Cardiac fibroblast (primary cell): ENCODE measurements around the gene SF3B2.
"Not testable (repeated sequence)": the region's sequence is repeated elsewhere in the genome, so short reads cannot be mapped to it uniquely, and the experiment has no call there.

Experiments
- DNase-seq, 2 donors: peaks; one replicate each; pipeline versions ENCODE4 v3.0.0 to v3.0.0-alpha.2; 2010; ENCODE audit warnings: low read depth in 2 of 2
- H3K4me3 ChIP-seq, 2 donors: replicated peaks in 1 of 2; 1 replicate in 1 of 2; 2 replicates in 1 of 2; pipeline ENCODE4 v1.5.1; 2011; ENCODE audit warnings: low read depth in 2 of 2, low read length in 2 of 2, mild to moderate bottlenecking in 2 of 2, moderate library complexity in 1 of 2
- TF ChIP-seq, protein P1 (sequence below): IDR thresholded peaks from one replicate; pipeline ENCODE4 v1.5.1; 2011; ENCODE audit warnings: low read depth, mild to moderate bottlenecking, low read length, inconsistent platforms

The SF3B2 gene

DNA sequence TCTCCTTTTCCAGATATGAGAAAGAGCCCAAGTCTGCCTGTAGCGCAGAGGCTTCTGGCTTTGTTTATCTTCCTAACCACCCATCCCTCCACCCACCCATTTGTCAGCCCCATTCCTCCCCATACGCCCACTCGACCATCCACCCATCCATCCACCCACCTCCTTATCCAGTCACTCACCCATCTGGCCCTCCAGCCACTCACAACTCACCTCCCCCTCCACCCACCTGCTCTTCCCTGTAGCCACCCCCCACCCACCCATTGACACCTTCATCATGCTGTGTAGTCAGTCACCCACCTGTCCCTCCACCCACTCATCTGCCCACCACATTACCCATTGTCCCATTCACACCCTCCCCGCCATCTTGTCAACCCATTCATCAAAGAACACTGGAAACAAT lies 34.8 kb upstream of the SF3B2 start:
- no peak for DNase-seq
- H3K4me3 ChIP-seq, result no peak overlapping the region
- TF ChIP-seq, protein P1, sequence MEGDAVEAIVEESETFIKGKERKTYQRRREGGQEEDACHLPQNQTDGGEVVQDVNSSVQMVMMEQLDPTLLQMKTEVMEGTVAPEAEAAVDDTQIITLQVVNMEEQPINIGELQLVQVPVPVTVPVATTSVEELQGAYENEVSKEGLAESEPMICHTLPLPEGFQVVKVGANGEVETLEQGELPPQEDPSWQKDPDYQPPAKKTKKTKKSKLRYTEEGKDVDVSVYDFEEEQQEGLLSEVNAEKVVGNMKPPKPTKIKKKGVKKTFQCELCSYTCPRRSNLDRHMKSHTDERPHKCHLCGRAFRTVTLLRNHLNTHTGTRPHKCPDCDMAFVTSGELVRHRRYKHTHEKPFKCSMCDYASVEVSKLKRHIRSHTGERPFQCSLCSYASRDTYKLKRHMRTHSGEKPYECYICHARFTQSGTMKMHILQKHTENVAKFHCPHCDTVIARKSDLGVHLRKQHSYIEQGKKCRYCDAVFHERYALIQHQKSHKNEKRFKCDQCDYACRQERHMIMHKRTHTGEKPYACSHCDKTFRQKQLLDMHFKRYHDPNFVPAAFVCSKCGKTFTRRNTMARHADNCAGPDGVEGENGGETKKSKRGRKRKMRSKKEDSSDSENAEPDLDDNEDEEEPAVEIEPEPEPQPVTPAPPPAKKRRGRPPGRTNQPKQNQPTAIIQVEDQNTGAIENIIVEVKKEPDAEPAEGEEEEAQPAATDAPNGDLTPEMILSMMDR, result no peak

DNA sequence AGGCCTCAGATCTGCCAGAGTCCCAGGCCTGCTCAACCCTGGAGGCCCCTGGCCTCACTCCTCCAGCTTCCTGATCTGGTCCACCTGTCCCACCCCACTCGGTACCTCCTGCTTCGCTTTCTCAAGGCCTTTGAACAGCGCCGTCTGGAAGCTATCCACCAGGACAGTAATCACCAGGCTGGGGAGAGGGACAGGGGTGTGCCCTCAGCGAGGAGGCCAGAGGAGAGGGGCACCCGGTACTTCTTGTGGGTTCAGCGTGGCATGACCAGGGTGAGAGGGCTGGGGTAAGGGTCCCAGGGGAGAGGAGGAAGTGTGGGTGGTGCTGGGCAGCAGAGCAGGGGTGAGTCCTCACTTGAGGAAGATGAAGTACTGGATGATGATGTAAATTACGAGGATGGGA lies 32.0 kb upstream of the SF3B2 start:
- H3K4me3 ChIP-seq, result no peak overlapping the region
- DNase-seq, result no peak

DNA sequence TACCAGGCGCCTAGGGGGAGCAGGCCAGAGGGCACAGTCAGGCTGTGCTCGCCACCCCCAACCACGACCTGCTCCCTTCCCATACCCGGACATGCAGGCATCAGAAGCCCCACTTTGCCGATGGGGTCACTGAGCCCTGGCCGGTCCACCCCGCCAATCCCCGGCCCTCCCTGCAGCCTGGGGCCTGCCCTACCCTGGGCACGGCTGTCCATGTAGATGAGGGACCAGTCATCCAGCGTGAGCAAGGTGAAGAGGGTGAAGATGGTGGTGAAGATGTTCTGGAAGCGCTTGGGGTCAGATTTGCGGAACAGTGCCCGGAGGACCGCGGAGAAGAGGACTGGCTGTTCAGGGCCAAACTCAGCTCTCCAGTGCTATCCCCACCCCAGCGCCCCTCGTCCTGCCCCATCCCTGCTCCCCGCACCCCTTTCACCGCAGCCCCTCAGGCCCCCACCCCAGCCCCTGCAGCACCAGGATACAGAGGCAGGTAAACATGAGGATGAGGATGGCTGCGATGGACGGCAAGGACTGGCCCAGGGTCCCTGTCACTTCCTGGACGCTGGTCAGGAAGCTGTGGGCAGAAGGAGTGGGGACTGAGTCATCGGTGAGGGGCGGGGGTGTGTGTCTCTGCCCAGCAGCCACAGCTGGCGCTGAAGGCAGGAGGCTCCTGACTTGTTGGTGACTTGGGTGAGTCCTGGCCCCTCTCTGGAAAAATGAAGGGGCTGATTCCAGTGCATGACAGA lies 31.4 kb upstream of the SF3B2 start:
- TF ChIP-seq, protein P1, result no peak
- no peak overlapping the region for H3K4me3 ChIP-seq
- DNase-seq, result peak; percentile 69 to 74

More for the DNA sequence above, 32.0 kb upstream of the SF3B2 start:
- TF ChIP-seq, protein P1, result no peak

DNA sequence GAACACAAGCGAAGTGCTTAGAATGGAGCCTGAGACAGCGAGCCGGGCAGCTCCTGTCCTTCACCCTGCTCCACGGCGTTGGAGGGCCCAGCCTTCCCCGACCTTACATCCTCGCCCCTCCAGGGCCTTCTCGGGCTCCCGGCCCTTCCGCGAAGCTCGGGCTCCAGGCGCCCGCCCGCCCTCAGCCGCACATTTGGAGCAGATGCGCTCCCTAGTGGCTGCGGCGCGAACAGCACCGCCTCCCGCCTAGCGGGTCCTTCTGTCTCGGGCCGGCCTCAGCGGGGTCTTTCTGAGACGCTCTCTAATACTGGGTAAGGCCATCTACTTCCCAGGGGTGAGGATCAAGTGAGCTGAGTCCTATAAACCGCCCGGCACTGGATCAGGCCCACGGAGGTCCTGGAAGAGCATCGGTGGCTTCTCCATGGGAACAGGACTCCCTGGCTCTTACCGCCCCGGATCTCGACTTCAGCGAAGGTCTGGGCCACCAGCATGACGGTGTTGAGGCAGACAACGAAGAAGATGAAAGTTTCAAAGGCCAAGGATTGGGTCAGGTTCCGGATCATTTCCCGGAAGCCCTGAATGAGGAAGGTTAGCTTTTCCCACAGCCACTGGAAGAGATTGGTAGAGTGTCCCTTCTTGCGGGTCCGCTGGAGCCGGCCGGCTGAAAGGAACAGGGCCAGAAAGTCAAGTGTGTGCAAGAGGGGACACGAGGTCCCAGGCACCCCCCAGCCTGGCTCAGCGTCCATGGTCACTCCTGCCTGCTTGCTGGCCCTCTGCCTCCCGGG lies 29.6 kb upstream of the SF3B2 start:
- TF ChIP-seq, protein P1, result peak; percentile 95
- peak; percentile 68 to 69 for DNase-seq
- peak overlapping the region in 1 of 2 donors; percentile 7 for H3K4me3 ChIP-seq

DNA sequence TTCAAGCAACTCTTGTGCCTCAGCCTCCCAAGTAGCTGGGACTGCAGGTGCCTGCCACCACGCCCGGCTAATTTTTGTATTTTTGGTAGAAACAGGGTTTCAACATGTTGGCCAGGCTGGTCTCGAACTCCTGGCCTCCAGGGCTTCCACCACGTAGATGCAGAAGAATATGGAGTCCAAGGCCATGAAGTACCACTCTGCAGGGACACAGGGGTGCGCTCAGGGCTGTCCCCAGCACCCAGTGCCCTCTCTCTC lies 29.1 kb upstream of the SF3B2 start:
- not testable (repeated sequence) for H3K4me3 ChIP-seq, DNase-seq

DNA sequence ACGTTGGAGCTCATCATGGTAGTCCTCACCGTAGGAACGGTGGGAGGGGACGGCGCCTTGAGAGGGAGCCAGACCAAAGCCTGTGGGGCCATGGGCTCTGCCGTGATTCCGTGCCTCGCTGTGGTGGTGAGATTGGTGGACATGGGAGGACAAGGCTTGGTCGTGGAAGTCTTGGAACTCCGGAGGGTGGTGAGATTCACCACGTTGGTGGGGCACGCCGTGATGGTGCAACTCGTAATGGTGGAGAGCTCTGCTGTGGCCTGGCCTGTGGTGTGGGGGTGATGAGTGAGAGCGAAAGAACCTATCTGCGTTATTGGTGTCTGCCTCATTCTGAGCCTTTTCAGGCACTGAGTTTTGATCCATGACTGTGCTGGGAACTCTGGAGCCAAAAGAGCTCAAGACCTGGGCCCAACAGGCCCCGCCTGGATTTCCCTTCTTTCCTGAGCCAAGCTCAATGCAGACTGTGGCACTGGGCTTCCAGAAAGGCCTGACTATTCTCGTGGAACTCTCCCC lies 26.1 kb upstream of the SF3B2 start, which contains the start of gene CATSPER1:
TSS of gene CATSPER1 (minus strand) at position 463 of the 513 bp plus-strand sequence. CDS start at position 363, 100 bp downstream.
- no peak within 1 kb of the TSS for H3K4me3 ChIP-seq
- TF ChIP-seq, protein P1, result no peak
- DNase-seq, result no peak

DNA sequence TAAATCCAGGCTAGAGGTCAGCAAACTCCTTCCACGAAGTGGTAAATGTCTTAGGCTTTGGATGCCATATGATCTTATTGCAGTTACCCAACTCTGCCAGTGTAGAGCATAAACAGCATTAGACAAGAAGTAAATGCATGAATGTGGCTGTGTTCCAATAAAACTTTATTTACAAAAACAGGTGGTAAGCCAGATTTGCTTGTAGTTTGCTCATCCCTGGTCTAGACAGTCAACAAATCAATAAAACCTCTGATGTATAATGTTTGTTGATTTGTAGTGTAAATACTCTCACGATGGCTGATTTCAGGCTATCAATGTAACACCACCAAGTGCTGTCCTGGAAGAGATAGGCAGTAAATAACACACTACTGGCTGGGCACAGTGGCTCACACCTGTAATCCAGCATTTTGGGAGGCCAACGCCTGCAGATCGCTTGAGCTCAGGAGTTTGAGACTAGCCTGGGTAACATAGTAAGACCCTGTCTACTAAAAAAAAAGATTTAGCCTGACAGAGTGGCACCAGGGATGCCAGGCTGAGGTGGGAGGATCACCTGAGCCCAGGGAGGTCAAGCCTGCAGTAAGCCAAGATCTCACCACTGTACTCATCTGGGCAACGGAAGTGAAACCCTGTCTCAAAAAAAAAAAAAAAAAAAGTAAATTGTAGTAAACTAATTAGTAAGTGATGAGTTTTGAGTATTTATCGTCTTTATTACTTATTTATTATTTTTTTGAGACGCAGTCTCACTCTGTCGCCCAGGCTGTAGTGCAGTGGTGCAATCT lies 19.0 kb upstream of the SF3B2 start:
- no peak for DNase-seq
- TF ChIP-seq, protein P1, result no peak
- H3K4me3 ChIP-seq, result no peak overlapping the region
